Endothelial cell of umbilical vein (primary cell): ENCODE measurements around the gene ZNF106.

ENCODE experiments used
- EZH2 ChIP-seq: IDR thresholded peaks from 2 replicates; pipeline ENCODE4 v1.6.1; 2012; ENCODE audit warnings: borderline replicate concordance, low read depth, mild to moderate bottlenecking, moderate library complexity, low read length, inconsistent platforms; ENCODE audit not compliant: severe bottlenecking
- FOS ChIP-seq: IDR thresholded peaks from 2 replicates; pipeline ENCODE4 v1.6.1; 2011; ENCODE audit warnings: mild to moderate bottlenecking, low read length, moderate library complexity, borderline replicate concordance; ENCODE audit not compliant: insufficient read depth
- GATA2 ChIP-seq: IDR thresholded peaks from 2 replicates; pipeline ENCODE4 v1.7.0; 2011; ENCODE audit warnings: low read depth, mild to moderate bottlenecking, moderate library complexity, mixed read lengths, low read length; ENCODE audit not compliant: insufficient read length, insufficient read depth
- JUN ChIP-seq: IDR thresholded peaks from 2 replicates; pipeline ENCODE4 v1.6.1; 2011; ENCODE audit warnings: borderline replicate concordance, low read depth; ENCODE audit not compliant: insufficient read length, insufficient read depth
- MYC ChIP-seq: IDR thresholded peaks from one replicate; pipeline ENCODE4 v1.6.1; 2011; ENCODE audit warnings: mild to moderate bottlenecking, low read depth, low read length
- POLR2A ChIP-seq: IDR thresholded peaks from 2 replicates; pipeline ENCODE4 v1.6.1; 2012; ENCODE audit warnings: low read depth, mild to moderate bottlenecking, control low read depth, low read length
- POLR2AphosphoS5 ChIP-seq: IDR thresholded peaks from 2 replicates; pipeline ENCODE4 v1.6.1; 2012; ENCODE audit warnings: low read depth, mild to moderate bottlenecking, control low read depth, low read length, moderate library complexity; ENCODE audit not compliant: insufficient read depth
- TF ChIP-seq, protein P1 (sequence below), 2 donors: IDR thresholded peaks; 1 replicate in 1 of 2; 2 replicates in 1 of 2; pipeline ENCODE4 v1.5.1; 2011; ENCODE audit warnings: low read length in 2 of 2, mild to moderate bottlenecking in 2 of 2, moderate library complexity in 2 of 2, control low read depth in 1 of 2, inconsistent platforms in 1 of 2, low read depth in 1 of 2; ENCODE audit not compliant: insufficient read depth in 1 of 2; ENCODE audit errors: extremely low read depth in 1 of 2
- TF ChIP-seq, protein P2 (sequence below): IDR thresholded peaks from 2 replicates; pipeline ENCODE4 v1.6.1; 2011; ENCODE audit not compliant: insufficient read depth, insufficient read length

DNA sequence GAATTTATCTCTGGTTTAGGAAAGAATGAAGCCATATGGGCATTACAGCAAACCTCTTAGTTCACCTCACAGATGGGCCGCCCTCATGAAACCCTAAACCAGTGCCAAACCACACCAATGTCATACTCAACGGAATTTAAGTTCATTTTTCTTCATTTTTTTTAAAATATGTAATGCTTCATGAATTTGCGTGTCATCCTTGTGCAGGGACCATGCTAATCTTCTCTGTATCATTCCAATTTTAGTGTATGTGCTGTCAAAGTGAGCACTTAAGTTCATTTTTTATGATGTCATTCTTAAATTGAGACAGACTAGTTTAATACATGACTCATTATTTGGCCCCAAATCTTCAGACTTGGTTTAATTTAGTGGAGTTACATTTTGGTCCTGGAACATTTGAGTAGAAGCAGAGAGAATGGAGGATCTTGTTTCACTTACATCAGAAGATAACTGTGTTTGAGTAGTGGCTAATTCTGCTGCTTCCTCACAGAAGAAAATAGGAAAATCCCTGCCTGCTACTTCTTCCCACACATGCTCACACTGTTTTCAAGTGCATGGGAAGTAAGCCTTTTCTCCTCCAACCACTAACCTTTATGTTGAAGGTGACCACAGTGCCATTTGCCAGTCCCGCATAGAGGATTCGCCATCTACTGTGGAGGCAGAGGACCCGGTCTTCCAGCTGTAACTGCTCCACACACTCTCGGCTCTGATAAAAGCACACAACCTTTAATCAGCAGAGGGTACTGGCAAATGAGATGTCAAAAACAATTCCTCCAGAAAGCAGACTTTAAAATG is 63.3 kb downstream of the ZNF106 start:
- TF ChIP-seq POLR2A: no peak
- TF ChIP-seq, protein P1, sequence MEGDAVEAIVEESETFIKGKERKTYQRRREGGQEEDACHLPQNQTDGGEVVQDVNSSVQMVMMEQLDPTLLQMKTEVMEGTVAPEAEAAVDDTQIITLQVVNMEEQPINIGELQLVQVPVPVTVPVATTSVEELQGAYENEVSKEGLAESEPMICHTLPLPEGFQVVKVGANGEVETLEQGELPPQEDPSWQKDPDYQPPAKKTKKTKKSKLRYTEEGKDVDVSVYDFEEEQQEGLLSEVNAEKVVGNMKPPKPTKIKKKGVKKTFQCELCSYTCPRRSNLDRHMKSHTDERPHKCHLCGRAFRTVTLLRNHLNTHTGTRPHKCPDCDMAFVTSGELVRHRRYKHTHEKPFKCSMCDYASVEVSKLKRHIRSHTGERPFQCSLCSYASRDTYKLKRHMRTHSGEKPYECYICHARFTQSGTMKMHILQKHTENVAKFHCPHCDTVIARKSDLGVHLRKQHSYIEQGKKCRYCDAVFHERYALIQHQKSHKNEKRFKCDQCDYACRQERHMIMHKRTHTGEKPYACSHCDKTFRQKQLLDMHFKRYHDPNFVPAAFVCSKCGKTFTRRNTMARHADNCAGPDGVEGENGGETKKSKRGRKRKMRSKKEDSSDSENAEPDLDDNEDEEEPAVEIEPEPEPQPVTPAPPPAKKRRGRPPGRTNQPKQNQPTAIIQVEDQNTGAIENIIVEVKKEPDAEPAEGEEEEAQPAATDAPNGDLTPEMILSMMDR (IDR thresholded peaks at IDR 0.05; ENCODE audit: extremely low read depth in 1 of 2, insufficient read depth in 1 of 2, low read depth in 1 of 2, low read length in 2 of 2): no peak
- no peak for TF ChIP-seq EZH2
- TF ChIP-seq, protein P2, sequence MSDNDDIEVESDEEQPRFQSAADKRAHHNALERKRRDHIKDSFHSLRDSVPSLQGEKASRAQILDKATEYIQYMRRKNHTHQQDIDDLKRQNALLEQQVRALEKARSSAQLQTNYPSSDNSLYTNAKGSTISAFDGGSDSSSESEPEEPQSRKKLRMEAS: no peak
- TF ChIP-seq POLR2AphosphoS5: no peak
- no peak for TF ChIP-seq MYC
- TF ChIP-seq FOS: no peak
- no peak for TF ChIP-seq JUN
- TF ChIP-seq GATA2: no peak
